Muscle of leg (tissue), 11 donors: ENCODE results near the gene CCDC127. TPM values are rescaled to one million over a fixed set of nuclear protein-coding genes. Genes with fewer than 3 reads are reported as not detected.

ENCODE experiments used
- DNase-seq: peaks from one replicate; pipeline ENCODE4 v3.0.0; 2013
- H3K27ac ChIP-seq: one replicate; pipeline ENCODE4 v1.5.1; 2013; ENCODE audit warnings: mild to moderate bottlenecking, low read length, control low read depth
- H3K27me3 ChIP-seq: one replicate; pipeline ENCODE4 v1.6.1; 2013; ENCODE audit warnings: low read length; ENCODE audit not compliant: control insufficient read depth, insufficient read depth
- H3K36me3 ChIP-seq: one replicate; pipeline ENCODE4 v1.6.1; 2013; ENCODE audit warnings: low read length; ENCODE audit not compliant: control insufficient read depth, insufficient read depth
- H3K4me1 ChIP-seq: one replicate; pipeline ENCODE4 v1.6.1; 2013; ENCODE audit warnings: low read length; ENCODE audit not compliant: control insufficient read depth, insufficient read depth
- H3K4me3 ChIP-seq: one replicate; pipeline ENCODE4 v1.5.1; 2013; ENCODE audit warnings: low read length, control low read depth
- H3K9me3 ChIP-seq: replicated peaks from 2 replicates; pipeline ENCODE4 v1.6.1; 2013; ENCODE audit warnings: low read depth, low read length; ENCODE audit not compliant: control insufficient read depth
- WGBS: methylation state at CpG from one replicate; pipeline ENCODE4 v1.1.5; 2013; ENCODE audit warnings: missing lambda C conversion rate; ENCODE audit not compliant: insufficient coverage; 5-methylcytosine and 5-hydroxymethylcytosine counted together
- polyA plus RNA-seq, 8 donors: library from polyadenylated mRNA; unstranded; fragments of 120-200 nt; gene quantifications; one replicate each; pipeline versions ENCODE4 v1.2.1 to v1.2.3, GENCODE V29; 2013; ENCODE audit warnings: inconsistent platforms in 1 of 8, low replicate concordance in 1 of 8; ENCODE audit not compliant: insufficient read length in 8 of 8, insufficient read depth in 1 of 8
- total RNA-seq: library from RNA; stranded (reverse); fragments of 120-200 nt; gene quantifications from one replicate; pipeline ENCODE4 v1.2.4, GENCODE V29; 2013

CCDC127 gene
- total and polyA plus RNA-seq, 9 donors, result 6.4 to 11.1 (median 8.4) TPM

- Histone ChIP-seq H3K36me3 (no peaks in the 10 kb centered on the region), H3K4me3 (no peak overlapping the region), H3K9me3 (no peaks in the 10 kb centered on the region), H3K27me3 (no peaks in the 10 kb centered on the region), H3K27ac (no peak overlapping the region), H3K4me1 (no peaks in the 10 kb centered on the region)
- DNase-seq, result no peak
- 72% methylated on average over 9 of the region's 14 CpGs for WGBS
These were observed 57.8 kb downstream of the CCDC127 start for GRCh38 chr5:160173-160510.

DNA sequence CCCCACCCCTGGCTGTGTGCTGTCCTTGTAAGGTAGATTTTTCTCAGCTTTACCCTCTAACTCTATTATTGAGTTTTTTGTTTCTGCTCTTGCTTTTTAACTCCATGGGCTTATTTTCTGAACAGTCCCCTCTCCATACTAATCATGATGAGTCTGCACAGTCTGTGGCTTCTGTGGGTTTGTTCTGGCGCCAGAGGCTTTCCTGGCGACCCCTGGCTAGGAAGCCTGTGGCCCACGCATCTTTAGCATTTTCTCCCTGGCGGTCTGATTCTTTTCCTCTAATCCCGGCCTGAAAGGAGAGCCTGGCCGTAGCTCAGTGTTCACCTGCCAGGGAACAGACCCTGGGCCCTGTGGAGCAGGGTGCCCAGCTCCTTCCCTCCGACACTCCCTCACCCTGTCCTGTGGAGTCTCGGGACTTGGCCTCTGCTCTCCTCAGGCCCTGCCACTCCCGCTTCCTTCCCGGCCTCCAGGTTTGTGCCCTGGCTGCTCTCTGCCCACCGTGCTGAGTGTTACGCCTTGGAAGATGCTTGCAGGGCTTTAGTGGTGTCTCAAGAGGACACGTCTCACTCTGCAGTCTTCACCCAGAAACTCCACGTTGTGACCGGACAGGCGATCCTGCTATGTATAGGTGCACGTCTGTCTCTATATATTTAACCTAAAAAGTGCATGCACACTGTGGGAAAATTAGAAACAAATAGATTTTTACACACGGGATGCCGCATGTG, 58.3 kb downstream of the CCDC127 start:
- peaks cover 3% of the 10 kb centered on the region for H3K4me1 ChIP-seq
- no peaks in the 10 kb centered on the region for H3K27me3 ChIP-seq
- H3K9me3 ChIP-seq, result no peaks in the 10 kb centered on the region
- H3K4me3 ChIP-seq, result no peak overlapping the region
- H3K36me3 ChIP-seq, result no peaks in the 10 kb centered on the region
- 65% methylated on average over 15 of the region's 19 CpGs for WGBS
- H3K27ac ChIP-seq, result no peak overlapping the region
- DNase-seq, result no peak

- peaks cover 3% of the 10 kb centered on the region for H3K4me1 ChIP-seq
- no peak overlapping the region for H3K27ac ChIP-seq
- H3K4me3 ChIP-seq, result no peak overlapping the region
- WGBS, result 81% methylated on average over 11 of the region's 17 CpGs
- H3K36me3 ChIP-seq, result no peaks in the 10 kb centered on the region
- no peak for DNase-seq
- H3K27me3 ChIP-seq, result no peaks in the 10 kb centered on the region
- H3K9me3 ChIP-seq, result no peaks in the 10 kb centered on the region
These were observed 59.0 kb downstream of the CCDC127 start for GRCh38 chr5:158807-159447.

- no peak overlapping the region for H3K4me3 ChIP-seq
- 79% methylated on average over 11 of the region's 11 CpGs for WGBS
- H3K9me3 ChIP-seq, result no peaks in the 10 kb centered on the region
- peaks cover 3% of the 10 kb centered on the region for H3K4me1 ChIP-seq
- no peaks in the 10 kb centered on the region for H3K27me3 ChIP-seq
- no peaks in the 10 kb centered on the region for H3K36me3 ChIP-seq
- H3K27ac ChIP-seq, result no peak overlapping the region
- DNase-seq, result no peak
These were observed 60.2 kb downstream of the CCDC127 start for GRCh38 chr5:157801-158200.

DNA sequence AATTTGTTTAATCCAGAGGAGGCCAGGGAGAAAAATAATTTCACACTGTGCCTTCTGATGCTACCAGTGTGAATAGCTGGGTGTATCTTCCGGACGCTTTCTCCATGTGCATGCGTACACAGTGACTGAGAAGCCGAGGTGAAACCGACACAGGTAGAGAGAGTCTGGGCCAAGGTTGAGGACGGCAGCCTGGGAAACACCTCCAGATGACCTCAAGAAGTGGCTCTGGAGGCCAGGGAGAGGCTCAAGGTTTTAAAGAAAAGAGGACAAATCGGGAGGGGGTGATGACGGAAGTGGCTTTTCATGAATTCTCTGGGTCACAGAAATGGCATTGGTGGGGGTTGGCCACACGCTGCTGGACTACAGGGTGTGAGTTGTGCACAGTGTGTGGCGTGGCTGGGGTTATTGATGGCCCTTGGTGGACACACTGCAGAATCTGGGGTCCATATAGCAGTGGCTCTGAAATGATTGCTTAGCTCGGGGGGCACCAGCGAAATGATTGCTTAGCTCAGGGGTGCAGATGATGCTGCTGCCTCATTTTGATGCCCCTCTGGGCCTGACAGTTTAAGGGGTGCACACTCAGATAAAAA, 60.7 kb downstream of the CCDC127 start:
- H3K4me3 ChIP-seq, result no peak overlapping the region
- no peak for DNase-seq
- no peaks in the 10 kb centered on the region for H3K36me3 ChIP-seq
- no peaks in the 10 kb centered on the region for H3K9me3 ChIP-seq
- WGBS, result 93% methylated on average over 12 of the region's 12 CpGs
- H3K27ac ChIP-seq, result no peak overlapping the region
- no peaks in the 10 kb centered on the region for H3K27me3 ChIP-seq
- H3K4me1 ChIP-seq, result peaks cover 3% of the 10 kb centered on the region

- WGBS, result 82% methylated on average over 12 of the region's 17 CpGs
These were observed 61.4 kb downstream of the CCDC127 start for GRCh38 chr5:156411-157072.

DNA sequence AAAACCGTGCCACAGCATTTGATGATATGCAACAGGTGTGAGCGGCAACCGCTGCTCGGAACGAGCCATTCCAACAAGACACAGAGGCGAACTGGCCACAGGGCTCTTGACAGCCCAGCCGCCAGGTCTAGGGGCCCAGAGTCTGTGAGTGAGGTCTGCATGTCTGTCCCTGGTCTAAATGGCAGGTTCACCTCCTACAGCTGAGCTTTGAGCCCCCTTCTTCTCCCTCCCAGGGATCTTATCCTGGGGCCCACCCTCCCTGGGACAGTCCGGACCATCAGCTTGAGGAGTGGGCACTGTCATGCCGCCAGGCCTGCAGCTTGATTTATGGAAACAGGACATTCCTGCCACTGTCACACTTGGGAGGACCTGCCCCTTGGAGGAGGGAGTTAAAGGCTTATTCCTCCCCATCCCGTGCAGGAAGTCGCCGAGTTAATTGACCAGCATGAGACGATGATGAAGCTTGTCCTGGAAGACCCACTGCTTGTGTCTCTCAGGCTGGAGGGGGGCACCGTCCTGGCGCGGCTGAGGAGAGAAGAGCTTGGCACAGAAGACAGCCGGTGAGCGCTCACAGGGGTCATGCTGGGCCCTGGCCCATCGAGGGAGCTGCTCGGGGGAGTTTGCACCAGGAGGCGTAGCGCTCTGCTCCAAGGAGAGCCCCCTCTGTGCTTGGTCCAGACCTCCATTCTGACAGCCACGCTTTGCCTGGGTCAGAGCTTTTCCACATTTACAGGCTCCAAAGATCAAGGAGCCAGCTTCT, 62.1 kb downstream of the CCDC127 start:
- 83% methylated on average over 20 of the region's 23 CpGs for WGBS

More at GRCh38 chr5:156411-157072, 61.4 kb downstream of the CCDC127 start:
- H3K27ac ChIP-seq, result no peak overlapping the region
- peaks cover 3% of the 10 kb centered on the region for H3K4me1 ChIP-seq
- no peak overlapping the region for H3K4me3 ChIP-seq
- no peaks in the 10 kb centered on the region for H3K9me3 ChIP-seq
- DNase-seq, result no peak
- H3K36me3 ChIP-seq, result no peaks in the 10 kb centered on the region
- no peaks in the 10 kb centered on the region for H3K27me3 ChIP-seq

GRCh38 chr5:154826-155225, 63.1 kb downstream of the CCDC127 start:
- DNase-seq, result no peak
- Histone ChIP-seq H3K36me3 (no peaks in the 10 kb centered on the region), H3K9me3 (no peaks in the 10 kb centered on the region), H3K27me3 (no peaks in the 10 kb centered on the region), H3K27ac (no peak overlapping the region), H3K4me3 (no peak overlapping the region), H3K4me1 (peaks cover 3% of the 10 kb centered on the region)
- WGBS, result 83% methylated on average over 17 of the region's 18 CpGs

More for the DNA sequence above, 62.1 kb downstream of the CCDC127 start:
- Histone ChIP-seq H3K4me3 (no peak overlapping the region), H3K4me1 (peaks cover 3% of the 10 kb centered on the region), H3K27me3 (no peaks in the 10 kb centered on the region), H3K9me3 (no peaks in the 10 kb centered on the region), H3K36me3 (no peaks in the 10 kb centered on the region), H3K27ac (no peak overlapping the region)
- no peak for DNase-seq

- Histone ChIP-seq H3K27ac (no peak overlapping the region), H3K9me3 (no peaks in the 10 kb centered on the region), H3K36me3 (no peaks in the 10 kb centered on the region), H3K4me3 (no peak overlapping the region), H3K4me1 (peaks cover 3% of the 10 kb centered on the region), H3K27me3 (no peaks in the 10 kb centered on the region)
- no peak for DNase-seq
- 85% methylated on average over 7 of the region's 10 CpGs for WGBS
These were observed 63.7 kb downstream of the CCDC127 start for GRCh38 chr5:154236-154635.
